GM12878 (cell line): ENCODE results near the gene SORL1. TPM values are rescaled to one million over a fixed set of nuclear protein-coding genes. Genes with fewer than 3 reads are reported as not detected.

Experiments
- CREM ChIP-seq: IDR thresholded peaks from 2 replicates; pipeline ENCODE4 v1.6.1; 2014; ENCODE audit warnings: antibody characterized with exemption, low read depth
- GATAD2B ChIP-seq: fragments of 450-650 bp; conservative IDR thresholded peaks from 2 replicates; pipeline ENCODE4 v1.6.1; 2017; ENCODE audit warnings: low read depth, mild to moderate bottlenecking, moderate library complexity
- HDAC2 ChIP-seq: fragments of 200-600 bp; sonication (generic); IDR thresholded peaks from 2 replicates; pipeline ENCODE4 v1.6.1; 2017
- IKZF2 ChIP-seq, 2 experiments: fragments of 450-650 bp; IDR thresholded peaks; 2 replicates each; pipeline ENCODE4 v1.6.1; 2017; ENCODE audit warnings: mild to moderate bottlenecking in 2 of 2, moderate library complexity in 2 of 2
- MEF2B ChIP-seq: fragments of 450-650 bp; IDR thresholded peaks from 2 replicates; pipeline ENCODE4 v1.6.1; 2018; ENCODE audit warnings: mild to moderate bottlenecking, moderate library complexity; ENCODE audit not compliant: partially characterized antibody, poor library complexity, severe bottlenecking
- NFIC ChIP-seq: IDR thresholded peaks from 2 replicates; pipeline ENCODE4 v1.6.1; 2012; ENCODE audit warnings: low read depth, mild to moderate bottlenecking, inconsistent platforms, low read length, moderate library complexity
- NR2F1 ChIP-seq: fragments of 450-650 bp; conservative IDR thresholded peaks from 2 replicates; pipeline ENCODE4 v1.6.1; 2017; ENCODE audit warnings: mild to moderate bottlenecking
- POLR2AphosphoS2 ChIP-seq: IDR thresholded peaks from 2 replicates; pipeline ENCODE4 v1.6.1; 2011; ENCODE audit warnings: low read depth, mild to moderate bottlenecking, low read length, improper control_type of control experiment, moderate library complexity
- RELB ChIP-seq: fragments of 450-650 bp; IDR thresholded peaks from 2 replicates; pipeline ENCODE4 v1.6.1; 2017; ENCODE audit warnings: low read depth, mild to moderate bottlenecking, moderate library complexity
- SMC3 ChIP-seq: IDR thresholded peaks from 2 replicates; pipeline ENCODE4 v1.6.1; 2011; ENCODE audit warnings: low read length, improper control_type of control experiment, borderline replicate concordance
- SPI1 ChIP-seq: IDR thresholded peaks from 2 replicates; pipeline ENCODE4 v1.6.1; 2011; ENCODE audit warnings: low read depth, mild to moderate bottlenecking, low read length, moderate library complexity, borderline replicate concordance; ENCODE audit not compliant: insufficient read depth
- TAF1 ChIP-seq: IDR thresholded peaks from 2 replicates; pipeline ENCODE4 v1.6.1; 2011; ENCODE audit warnings: mild to moderate bottlenecking, low read depth, low read length, borderline replicate concordance
- polyA plus RNA-seq, 11 experiments: library from polyadenylated mRNA; depleted of rRNA in 4 of 11; unstranded in 6 of 11; stranded (reverse) in 5 of 11; fragments of >200 nt; fragmentation: Nextera tagmentation in 4 of 11; fragmentation: Illumina TruSeq in 1 of 11; extraction: Ambion mirVana in 4 of 11; extraction: Trizol in 1 of 11; gene quantifications; 1 replicate in 1 of 11; 2 replicates in 10 of 11; pipeline versions ENCODE4 v1.2.1 to v1.2.3, GENCODE V29; 2011 to 2016; ENCODE audit warnings: inconsistent platforms in 2 of 11, missing spikeins in 2 of 11, low read depth in 1 of 11
- total RNA-seq, 4 experiments: library from RNA; depleted of rRNA in 3 of 4; stranded (reverse); fragments of >200 nt in 3 of 4; fragmentation: Illumina TruSeq in 1 of 4; extraction: Trizol in 1 of 4; gene quantifications; 2 replicates each; pipeline versions ENCODE4 v1.2.1 to v1.2.3, GENCODE V29; 2013 to 2021
- TF ChIP-seq, protein P1 (sequence below): fragments of 450-650 bp; formaldehyde crosslinking; IDR thresholded peaks from 2 replicates; pipeline ENCODE4 v1.4.0; 2020; ENCODE audit warnings: mild to moderate bottlenecking, moderate library complexity
- TF ChIP-seq, protein P2 (sequence below): fragments of 450-650 bp; IDR thresholded peaks from 2 replicates; pipeline ENCODE4 v1.6.1; 2016; ENCODE audit warnings: mild to moderate bottlenecking
- TF ChIP-seq, protein P3 (sequence below): fragments of 450-650 bp; IDR thresholded peaks from 2 replicates; pipeline ENCODE4 v1.6.1; 2017; ENCODE audit warnings: mild to moderate bottlenecking, moderate library complexity

The SORL1 gene
- total and polyA plus RNA-seq, 10 of the 15 experiments (the other 5 are each of a cell fraction or from before 2014, with no cell fraction given), result 20.2 to 107 (median 59.9) TPM

GRCh38 chr11:121453589-121454299 lies 1.6 kb downstream of the SORL1 start (continued):
- TF ChIP-seq GATAD2B (peak; percentile 46), SPI1 (peak; percentile 66; the same call in 1 of the 2 replicates), SMC3 (peak; percentile 5; the same call in 1 of the 2 replicates), TAF1 (0 out of 2 replicates have a peak, but pooled peaks have one; percentile 16), NR2F1 (0 out of 2 replicates have a peak, but pooled peaks have one; percentile 22), HDAC2 (no peak), IKZF2 (IDR thresholded peaks at IDR 0.05) (peak in 1 of 2 experiments; percentile 40; a peak in 1 of 4 replicates), NFIC (no peak), RELB (0 out of 2 replicates have a peak, but pooled peaks have one; percentile 11), CREM (no peak), POLR2AphosphoS2 (peak; percentile 88), MEF2B (no peak)
- TF ChIP-seq, protein P1, sequence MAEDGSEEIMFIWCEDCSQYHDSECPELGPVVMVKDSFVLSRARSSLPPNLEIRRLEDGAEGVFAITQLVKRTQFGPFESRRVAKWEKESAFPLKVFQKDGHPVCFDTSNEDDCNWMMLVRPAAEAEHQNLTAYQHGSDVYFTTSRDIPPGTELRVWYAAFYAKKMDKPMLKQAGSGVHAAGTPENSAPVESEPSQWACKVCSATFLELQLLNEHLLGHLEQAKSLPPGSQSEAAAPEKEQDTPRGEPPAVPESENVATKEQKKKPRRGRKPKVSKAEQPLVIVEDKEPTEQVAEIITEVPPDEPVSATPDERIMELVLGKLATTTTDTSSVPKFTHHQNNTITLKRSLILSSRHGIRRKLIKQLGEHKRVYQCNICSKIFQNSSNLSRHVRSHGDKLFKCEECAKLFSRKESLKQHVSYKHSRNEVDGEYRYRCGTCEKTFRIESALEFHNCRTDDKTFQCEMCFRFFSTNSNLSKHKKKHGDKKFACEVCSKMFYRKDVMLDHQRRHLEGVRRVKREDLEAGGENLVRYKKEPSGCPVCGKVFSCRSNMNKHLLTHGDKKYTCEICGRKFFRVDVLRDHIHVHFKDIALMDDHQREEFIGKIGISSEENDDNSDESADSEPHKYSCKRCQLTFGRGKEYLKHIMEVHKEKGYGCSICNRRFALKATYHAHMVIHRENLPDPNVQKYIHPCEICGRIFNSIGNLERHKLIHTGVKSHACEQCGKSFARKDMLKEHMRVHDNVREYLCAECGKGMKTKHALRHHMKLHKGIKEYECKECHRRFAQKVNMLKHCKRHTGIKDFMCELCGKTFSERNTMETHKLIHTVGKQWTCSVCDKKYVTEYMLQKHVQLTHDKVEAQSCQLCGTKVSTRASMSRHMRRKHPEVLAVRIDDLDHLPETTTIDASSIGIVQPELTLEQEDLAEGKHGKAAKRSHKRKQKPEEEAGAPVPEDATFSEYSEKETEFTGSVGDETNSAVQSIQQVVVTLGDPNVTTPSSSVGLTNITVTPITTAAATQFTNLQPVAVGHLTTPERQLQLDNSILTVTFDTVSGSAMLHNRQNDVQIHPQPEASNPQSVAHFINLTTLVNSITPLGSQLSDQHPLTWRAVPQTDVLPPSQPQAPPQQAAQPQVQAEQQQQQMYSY (CRISPR knock-in tag), result no peak
- TF ChIP-seq, protein P2, sequence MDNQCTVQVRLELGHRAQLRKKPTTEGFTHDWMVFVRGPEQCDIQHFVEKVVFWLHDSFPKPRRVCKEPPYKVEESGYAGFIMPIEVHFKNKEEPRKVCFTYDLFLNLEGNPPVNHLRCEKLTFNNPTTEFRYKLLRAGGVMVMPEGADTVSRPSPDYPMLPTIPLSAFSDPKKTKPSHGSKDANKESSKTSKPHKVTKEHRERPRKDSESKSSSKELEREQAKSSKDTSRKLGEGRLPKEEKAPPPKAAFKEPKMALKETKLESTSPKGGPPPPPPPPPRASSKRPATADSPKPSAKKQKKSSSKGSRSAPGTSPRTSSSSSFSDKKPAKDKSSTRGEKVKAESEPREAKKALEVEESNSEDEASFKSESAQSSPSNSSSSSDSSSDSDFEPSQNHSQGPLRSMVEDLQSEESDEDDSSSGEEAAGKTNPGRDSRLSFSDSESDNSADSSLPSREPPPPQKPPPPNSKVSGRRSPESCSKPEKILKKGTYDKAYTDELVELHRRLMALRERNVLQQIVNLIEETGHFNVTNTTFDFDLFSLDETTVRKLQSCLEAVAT, result peak; percentile 41; the same call in 1 of the 2 replicates
- TF ChIP-seq, protein P3, sequence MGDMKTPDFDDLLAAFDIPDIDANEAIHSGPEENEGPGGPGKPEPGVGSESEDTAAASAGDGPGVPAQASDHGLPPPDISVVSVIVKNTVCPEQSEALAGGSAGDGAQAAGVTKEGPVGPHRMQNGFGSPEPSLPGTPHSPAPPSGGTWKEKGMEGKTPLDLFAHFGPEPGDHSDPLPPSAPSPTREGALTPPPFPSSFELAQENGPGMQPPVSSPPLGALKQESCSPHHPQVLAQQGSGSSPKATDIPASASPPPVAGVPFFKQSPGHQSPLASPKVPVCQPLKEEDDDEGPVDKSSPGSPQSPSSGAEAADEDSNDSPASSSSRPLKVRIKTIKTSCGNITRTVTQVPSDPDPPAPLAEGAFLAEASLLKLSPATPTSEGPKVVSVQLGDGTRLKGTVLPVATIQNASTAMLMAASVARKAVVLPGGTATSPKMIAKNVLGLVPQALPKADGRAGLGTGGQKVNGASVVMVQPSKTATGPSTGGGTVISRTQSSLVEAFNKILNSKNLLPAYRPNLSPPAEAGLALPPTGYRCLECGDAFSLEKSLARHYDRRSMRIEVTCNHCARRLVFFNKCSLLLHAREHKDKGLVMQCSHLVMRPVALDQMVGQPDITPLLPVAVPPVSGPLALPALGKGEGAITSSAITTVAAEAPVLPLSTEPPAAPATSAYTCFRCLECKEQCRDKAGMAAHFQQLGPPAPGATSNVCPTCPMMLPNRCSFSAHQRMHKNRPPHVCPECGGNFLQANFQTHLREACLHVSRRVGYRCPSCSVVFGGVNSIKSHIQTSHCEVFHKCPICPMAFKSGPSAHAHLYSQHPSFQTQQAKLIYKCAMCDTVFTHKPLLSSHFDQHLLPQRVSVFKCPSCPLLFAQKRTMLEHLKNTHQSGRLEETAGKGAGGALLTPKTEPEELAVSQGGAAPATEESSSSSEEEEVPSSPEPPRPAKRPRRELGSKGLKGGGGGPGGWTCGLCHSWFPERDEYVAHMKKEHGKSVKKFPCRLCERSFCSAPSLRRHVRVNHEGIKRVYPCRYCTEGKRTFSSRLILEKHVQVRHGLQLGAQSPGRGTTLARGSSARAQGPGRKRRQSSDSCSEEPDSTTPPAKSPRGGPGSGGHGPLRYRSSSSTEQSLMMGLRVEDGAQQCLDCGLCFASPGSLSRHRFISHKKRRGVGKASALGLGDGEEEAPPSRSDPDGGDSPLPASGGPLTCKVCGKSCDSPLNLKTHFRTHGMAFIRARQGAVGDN, result peak; percentile 82; the same call in 1 of the 2 replicates
